ES-I3 (cell line): ENCODE measurements around the gene TIGD3.

Experiments
- H3K36me3 ChIP-seq: 2 replicates; pipeline ENCODE4 v1.6.1; 2013; ENCODE audit warnings: mild to moderate bottlenecking, low read length, control low read depth, moderate library complexity; ENCODE audit not compliant: insufficient read depth
- H3K4me1 ChIP-seq: 2 replicates; pipeline ENCODE4 v1.6.1; 2013; ENCODE audit warnings: mild to moderate bottlenecking, control low read depth, low read length; ENCODE audit not compliant: insufficient read depth
- H3K9ac ChIP-seq: 2 replicates; pipeline ENCODE4 v1.6.1; 2013; ENCODE audit warnings: low read depth, mild to moderate bottlenecking, low read length, moderate library complexity
- H3K9me3 ChIP-seq: 2 replicates; pipeline ENCODE4 v1.6.1; 2013; ENCODE audit warnings: mild to moderate bottlenecking, low read length, moderate library complexity; ENCODE audit not compliant: control insufficient read depth, insufficient read depth

The TIGD3 gene

DNA sequence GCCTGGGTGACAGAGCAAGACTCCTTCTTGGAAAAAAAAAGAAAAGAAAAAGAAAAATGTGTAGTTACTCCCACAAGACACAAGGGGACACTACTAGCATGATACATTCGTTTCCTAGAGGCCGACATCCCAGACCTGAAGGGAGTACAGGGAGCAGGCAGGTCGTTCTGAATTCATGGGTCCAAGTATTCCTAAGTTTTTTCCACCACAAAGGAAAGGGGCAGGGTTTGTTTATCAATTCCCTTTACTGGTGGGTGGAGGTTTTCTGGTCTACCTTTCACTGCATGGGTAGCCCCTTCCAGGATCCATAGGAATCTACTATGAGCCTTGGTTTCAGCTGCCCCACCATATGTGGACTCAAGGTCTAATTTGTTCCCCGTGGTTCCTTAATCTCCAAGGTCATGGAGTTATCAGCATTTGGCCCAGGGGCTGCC, 11.8 kb downstream of the TIGD3 start:
- H3K36me3 ChIP-seq, result no peaks in the 10 kb centered on the region

GRCh38 chr11:65370659-65371049, 16.1 kb downstream of the TIGD3 start:
- Histone ChIP-seq H3K9ac (no peak overlapping the region), H3K4me1 (peaks cover 5% of the 10 kb centered on the region; the same call in 1 of the 2 replicates), H3K9me3 (no peaks in the 10 kb centered on the region), H3K36me3 (no peaks in the 10 kb centered on the region)

More for the DNA sequence above, 11.8 kb downstream of the TIGD3 start:
- Histone ChIP-seq H3K9me3 (no peaks in the 10 kb centered on the region), H3K9ac (no peak overlapping the region), H3K4me1 (peaks cover 5% of the 10 kb centered on the region; the same call in 1 of the 2 replicates)

DNA sequence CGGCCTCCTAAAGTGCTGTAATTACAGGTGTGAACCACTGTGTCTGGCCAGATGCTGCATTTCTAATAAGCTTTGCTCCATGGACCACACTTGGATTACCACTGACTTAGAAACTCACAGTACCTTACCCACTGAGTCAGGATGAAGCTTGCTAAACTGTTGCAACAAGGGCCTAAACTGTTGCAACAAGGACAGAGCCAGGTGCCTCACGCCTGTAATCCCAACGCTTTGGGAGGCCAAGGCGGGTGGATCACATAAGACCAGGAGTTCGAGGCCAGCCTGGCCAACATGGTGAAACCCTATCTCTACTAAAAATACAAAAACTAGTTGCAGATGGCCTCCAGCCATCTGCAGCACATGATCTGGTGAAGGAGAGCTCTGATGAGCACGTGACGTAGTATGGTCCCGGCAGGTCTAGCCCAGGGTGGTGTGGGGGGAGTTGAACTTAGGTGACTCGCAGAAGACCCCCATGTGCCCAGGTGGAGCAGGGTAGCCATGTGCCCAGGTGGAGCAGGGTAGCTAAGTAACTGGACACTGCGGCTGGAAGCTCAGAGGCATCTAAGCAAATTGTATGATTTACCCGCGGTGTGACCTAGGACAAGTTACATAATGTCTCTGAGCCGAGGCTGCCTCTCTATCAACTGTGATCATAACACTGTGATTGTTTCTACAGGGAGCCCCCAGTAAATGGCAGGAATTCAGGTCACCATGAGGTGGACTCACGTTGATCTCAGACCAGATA, 19.5 kb downstream of the TIGD3 start:
- no peaks in the 10 kb centered on the region for H3K9me3 ChIP-seq
- no peaks in the 10 kb centered on the region for H3K36me3 ChIP-seq
- no peaks in the 10 kb centered on the region for H3K4me1 ChIP-seq
- no peak overlapping the region for H3K9ac ChIP-seq

- no peak overlapping the region for H3K9ac ChIP-seq
- no peaks in the 10 kb centered on the region for H3K4me1 ChIP-seq
- H3K9me3 ChIP-seq, result no peaks in the 10 kb centered on the region
- no peaks in the 10 kb centered on the region for H3K36me3 ChIP-seq
These were observed 20.5 kb downstream of the TIGD3 start for GRCh38 chr11:65375012-65375411.

DNA sequence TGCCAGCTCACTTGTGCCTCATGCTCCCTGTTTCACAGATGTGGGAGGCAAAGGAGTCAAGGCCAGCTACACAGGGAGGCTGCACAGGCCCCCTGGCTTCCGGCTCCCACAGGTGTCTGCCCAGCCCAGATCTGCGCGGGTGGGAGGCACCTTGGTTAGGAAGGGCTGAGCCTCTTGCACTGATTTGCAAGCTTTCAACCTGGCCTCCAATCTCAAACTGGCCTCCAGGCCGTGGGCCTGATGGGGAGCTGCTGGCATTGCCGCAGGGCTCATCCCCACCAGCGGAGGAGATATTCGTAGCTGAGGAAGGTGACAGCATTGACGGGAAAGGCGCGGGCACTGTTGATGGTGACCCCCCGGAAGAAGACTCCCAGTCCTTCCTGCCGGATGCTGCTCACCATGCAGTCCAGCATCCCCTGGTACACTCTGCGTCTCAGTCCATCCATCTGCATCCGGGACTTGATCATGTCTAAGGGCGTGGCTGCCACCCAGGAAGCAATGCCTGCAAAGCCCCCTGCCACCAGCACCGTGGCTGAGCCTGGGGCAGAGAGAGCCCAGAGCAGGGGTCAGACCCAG, 21.7 kb downstream of the TIGD3 start:
- Histone ChIP-seq H3K9ac (no peak overlapping the region), H3K4me1 (no peaks in the 10 kb centered on the region), H3K36me3 (no peaks in the 10 kb centered on the region), H3K9me3 (no peaks in the 10 kb centered on the region)

- H3K9ac ChIP-seq, result no peak overlapping the region
- peaks cover 6% of the 10 kb centered on the region; the same call in 1 of the 2 replicates for H3K4me1 ChIP-seq
- no peaks in the 10 kb centered on the region for H3K9me3 ChIP-seq
- no peaks in the 10 kb centered on the region for H3K36me3 ChIP-seq
These were observed 22.5 kb downstream of the TIGD3 start for GRCh38 chr11:65377036-65377435.

GRCh38 chr11:65377777-65378176, 23.2 kb downstream of the TIGD3 start:
- H3K9me3 ChIP-seq, result no peaks in the 10 kb centered on the region
- H3K36me3 ChIP-seq, result no peaks in the 10 kb centered on the region
- peaks cover 10% of the 10 kb centered on the region; the same call in 1 of the 2 replicates for H3K4me1 ChIP-seq
- H3K9ac ChIP-seq, result no peak overlapping the region

DNA sequence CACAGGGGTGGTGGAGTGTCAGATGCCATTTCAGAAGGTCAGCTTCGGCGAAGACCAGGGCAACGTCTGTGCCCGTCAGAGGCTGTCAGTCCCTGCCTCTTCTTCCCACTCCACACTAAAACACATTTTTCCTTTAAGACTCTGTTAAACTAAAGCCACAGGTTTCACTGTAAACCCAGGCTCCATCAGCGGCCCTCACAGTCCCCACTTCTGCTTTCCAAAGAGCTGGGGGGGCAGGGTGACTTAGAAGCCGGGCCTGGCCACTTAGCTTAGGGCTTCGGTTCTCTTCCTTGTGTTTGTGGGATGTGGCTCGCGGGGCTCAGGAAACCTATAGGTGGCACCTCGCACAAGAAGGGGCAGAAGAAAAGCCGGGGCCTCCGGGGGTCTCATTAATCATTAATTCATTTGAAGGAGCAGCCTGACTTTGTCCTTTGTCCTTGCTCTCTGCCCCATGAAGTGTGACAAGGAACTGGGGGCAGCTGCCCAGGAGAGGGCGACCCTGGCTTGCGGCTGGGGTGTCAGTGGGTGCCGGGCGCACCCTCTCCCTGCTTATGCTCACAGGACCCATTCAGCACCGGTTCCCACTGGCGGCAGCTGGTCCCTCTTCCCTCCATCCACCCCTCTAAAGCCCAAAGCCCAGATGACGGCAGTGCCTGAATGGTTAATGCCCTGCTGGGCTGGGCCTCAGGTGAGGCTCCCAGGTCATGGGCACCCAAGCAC, 23.8 kb downstream of the TIGD3 start:
- Histone ChIP-seq H3K9ac (no peak overlapping the region), H3K36me3 (no peaks in the 10 kb centered on the region), H3K9me3 (no peaks in the 10 kb centered on the region), H3K4me1 (peaks cover 13% of the 10 kb centered on the region; the same call in 1 of the 2 replicates)

GRCh38 chr11:65378928-65379638, 24.5 kb downstream of the TIGD3 start:
- no peaks in the 10 kb centered on the region for H3K9me3 ChIP-seq
- H3K36me3 ChIP-seq, result no peaks in the 10 kb centered on the region
- peaks cover 17% of the 10 kb centered on the region; the same call in 1 of the 2 replicates for H3K4me1 ChIP-seq
- no peak overlapping the region for H3K9ac ChIP-seq

- no peaks in the 10 kb centered on the region for H3K36me3 ChIP-seq
- no peaks in the 10 kb centered on the region for H3K9me3 ChIP-seq
- no peak overlapping the region for H3K9ac ChIP-seq
- H3K4me1 ChIP-seq, result peaks cover 22% of the 10 kb centered on the region; the same call in 1 of the 2 replicates
These were observed 25.3 kb downstream of the TIGD3 start for GRCh38 chr11:65379698-65380459.

GRCh38 chr11:65380460-65381119, 26.0 kb downstream of the TIGD3 start:
- H3K36me3 ChIP-seq, result no peaks in the 10 kb centered on the region
- no peaks in the 10 kb centered on the region for H3K9me3 ChIP-seq
- no peak overlapping the region for H3K9ac ChIP-seq
- H3K4me1 ChIP-seq, result peaks cover 22% of the 10 kb centered on the region; the same call in 1 of the 2 replicates

DNA sequence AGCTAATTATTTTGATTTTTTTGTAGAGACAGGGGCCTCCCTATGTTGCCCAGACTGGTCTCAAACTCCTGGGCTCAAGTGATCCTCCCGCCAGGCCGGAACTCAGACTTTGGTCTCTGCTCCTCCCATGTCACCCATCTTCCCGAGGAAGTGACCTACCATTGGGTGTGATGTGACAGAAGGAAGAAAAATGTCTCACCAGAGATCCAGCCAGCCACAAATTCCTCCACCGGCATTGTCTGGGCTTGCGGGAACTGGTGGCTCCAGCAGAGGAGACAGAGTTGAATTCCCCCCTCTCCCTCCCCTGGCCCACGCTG, 27.1 kb downstream of the TIGD3 start:
- no peaks in the 10 kb centered on the region for H3K9me3 ChIP-seq
- no peaks in the 10 kb centered on the region for H3K36me3 ChIP-seq
- H3K9ac ChIP-seq, result peak overlapping the region; percentile 39
- peaks cover 22% of the 10 kb centered on the region; the same call in 1 of the 2 replicates for H3K4me1 ChIP-seq

- no peaks in the 10 kb centered on the region for H3K36me3 ChIP-seq
- H3K9me3 ChIP-seq, result no peaks in the 10 kb centered on the region
- peaks cover 22% of the 10 kb centered on the region; the same call in 1 of the 2 replicates for H3K4me1 ChIP-seq
- peak within 1 kb of the TSS; percentile 39 for H3K9ac ChIP-seq
These were observed 27.7 kb downstream of the TIGD3 start, which contains the start of gene SLC25A45 for GRCh38 chr11:65382033-65382803. TSS of gene SLC25A45 (minus strand) at chr11:65382646. CDS start at chr11:65381951, 695 bp downstream.
